LNCaP clone FGC (cell line): Measurements from ENCODE around the gene BBS7.

ENCODE experiments used
- DNase-seq: peaks from one replicate; pipeline ENCODE4 v3.0.0-alpha.2; 2011; ENCODE audit warnings: low read depth
- H3K4me3 ChIP-seq: 2 replicates; pipeline ENCODE4 v1.5.1; 2011; ENCODE audit warnings: mild to moderate bottlenecking, low read depth, low read length, control low read depth
- TF ChIP-seq, protein P1 (sequence below): IDR thresholded peaks from 2 replicates; pipeline ENCODE4 v1.5.1; 2012; ENCODE audit warnings: mild to moderate bottlenecking; ENCODE audit not compliant: control insufficient read depth, insufficient read depth; ENCODE audit errors: extremely low read depth

Gene BBS7

DNA sequence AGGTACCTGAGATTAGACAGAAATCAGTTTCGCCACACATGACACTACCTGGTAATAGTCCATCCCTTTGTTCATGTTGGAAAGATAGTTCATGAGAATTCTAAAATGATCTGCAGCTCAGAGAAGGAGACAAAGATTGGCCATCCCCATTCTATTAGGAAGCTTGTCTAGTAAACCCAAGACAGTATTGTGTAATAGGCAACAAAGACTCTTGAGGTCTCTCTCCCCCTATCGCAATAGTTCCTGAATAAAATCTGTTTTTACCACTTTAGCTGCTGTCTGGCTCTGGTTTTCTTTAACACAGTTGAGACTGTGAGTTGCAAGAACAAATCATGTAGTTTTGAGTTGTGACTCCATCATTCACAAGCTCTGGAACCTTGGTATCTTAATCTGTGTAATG, 14.8 kb upstream of the BBS7 start:
- no peak for DNase-seq
- H3K4me3 ChIP-seq: no peak overlapping the region
- TF ChIP-seq, protein P1, sequence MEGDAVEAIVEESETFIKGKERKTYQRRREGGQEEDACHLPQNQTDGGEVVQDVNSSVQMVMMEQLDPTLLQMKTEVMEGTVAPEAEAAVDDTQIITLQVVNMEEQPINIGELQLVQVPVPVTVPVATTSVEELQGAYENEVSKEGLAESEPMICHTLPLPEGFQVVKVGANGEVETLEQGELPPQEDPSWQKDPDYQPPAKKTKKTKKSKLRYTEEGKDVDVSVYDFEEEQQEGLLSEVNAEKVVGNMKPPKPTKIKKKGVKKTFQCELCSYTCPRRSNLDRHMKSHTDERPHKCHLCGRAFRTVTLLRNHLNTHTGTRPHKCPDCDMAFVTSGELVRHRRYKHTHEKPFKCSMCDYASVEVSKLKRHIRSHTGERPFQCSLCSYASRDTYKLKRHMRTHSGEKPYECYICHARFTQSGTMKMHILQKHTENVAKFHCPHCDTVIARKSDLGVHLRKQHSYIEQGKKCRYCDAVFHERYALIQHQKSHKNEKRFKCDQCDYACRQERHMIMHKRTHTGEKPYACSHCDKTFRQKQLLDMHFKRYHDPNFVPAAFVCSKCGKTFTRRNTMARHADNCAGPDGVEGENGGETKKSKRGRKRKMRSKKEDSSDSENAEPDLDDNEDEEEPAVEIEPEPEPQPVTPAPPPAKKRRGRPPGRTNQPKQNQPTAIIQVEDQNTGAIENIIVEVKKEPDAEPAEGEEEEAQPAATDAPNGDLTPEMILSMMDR: no peak

- TF ChIP-seq, protein P1: no peak
- DNase-seq: no peak
- H3K4me3 ChIP-seq: no peak overlapping the region
Measured at GRCh38 chr4:121881158-121881557, 10.9 kb upstream of the BBS7 start.

DNA sequence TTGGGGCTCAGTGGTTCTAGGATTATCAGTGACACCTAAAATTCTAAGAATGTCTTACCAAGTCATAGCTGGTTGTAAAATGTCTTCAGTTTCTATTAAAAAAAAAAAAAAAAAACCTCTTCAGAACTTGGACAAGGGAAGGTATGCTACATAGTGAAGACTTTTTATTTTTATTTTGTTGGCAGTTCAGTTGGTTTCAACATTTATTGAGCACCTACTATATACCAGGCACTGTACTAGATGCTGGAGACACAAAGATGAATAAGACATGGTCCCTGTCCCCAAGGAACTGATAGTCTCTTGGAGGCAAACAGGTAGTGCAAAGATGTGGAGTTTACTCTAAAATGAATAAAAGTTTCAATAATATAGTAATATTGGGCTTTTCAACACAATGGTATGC, 8.9 kb upstream of the BBS7 start:
- DNase-seq: no peak
- TF ChIP-seq, protein P1: no peak
- H3K4me3 ChIP-seq: no peak overlapping the region

DNA sequence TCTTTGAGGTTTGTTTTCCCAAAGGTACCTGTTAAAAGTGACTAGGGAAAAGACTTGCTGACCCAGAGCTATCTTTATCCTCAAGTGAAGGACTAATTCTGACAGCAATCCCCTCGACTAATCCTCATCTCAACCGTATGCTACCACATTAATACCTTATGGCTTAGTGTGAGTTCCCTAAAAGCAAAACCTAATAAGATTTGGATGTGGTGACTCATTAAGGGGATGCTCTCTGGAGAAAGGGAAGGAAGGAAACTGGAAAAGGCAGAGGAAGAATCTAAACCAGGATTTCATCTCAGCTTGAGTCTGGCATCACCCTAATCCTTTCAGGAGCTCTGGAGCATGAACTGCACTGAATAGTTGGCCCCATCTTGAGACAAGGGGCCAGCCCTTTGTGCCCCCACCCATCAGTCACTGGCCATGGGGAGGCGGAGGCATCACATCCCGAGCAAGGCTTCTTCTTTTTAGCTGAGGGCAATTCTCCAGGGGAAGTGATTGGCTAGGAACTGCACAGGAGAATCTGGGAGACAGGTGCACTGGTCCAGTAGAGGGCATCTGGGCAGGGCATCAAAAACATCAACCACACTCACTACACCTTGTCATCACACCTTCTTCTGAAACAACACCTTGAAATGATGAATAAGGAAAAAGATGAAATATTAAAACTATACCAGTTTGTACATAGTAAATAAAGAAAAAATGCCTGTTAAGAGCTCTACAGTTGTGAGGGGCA, 6.9 kb upstream of the BBS7 start:
- H3K4me3 ChIP-seq: no peak overlapping the region
- DNase-seq: no peak
- TF ChIP-seq, protein P1: no peak

- TF ChIP-seq, protein P1: no peak
- no peak for DNase-seq
- no peak overlapping the region for H3K4me3 ChIP-seq
Measured at GRCh38 chr4:121876070-121876469, 5.8 kb upstream of the BBS7 start.

DNA sequence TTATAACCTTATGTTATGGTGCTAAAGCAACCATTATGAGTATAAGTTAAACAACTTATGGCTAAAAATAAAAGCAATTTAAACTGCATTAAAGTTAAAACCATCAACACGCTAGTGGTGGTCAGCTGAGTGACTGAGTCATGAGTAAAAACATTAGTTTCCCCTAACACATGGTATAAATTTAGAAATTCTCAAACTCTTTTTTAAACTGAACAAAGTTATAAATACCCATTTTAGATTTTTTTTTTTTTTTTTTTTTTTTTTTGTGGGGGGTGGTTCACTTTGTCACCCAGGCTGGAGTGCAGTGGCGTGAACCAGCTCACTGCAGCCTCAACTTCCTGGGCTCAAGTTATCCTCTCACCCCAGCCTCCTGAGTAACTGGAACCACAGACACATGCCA, 5.4 kb upstream of the BBS7 start:
- DNase-seq: no peak
- H3K4me3 ChIP-seq: no peak overlapping the region
- TF ChIP-seq, protein P1: no peak

- TF ChIP-seq, protein P1: no peak
- no peak for DNase-seq
- H3K4me3 ChIP-seq: no peak overlapping the region
Measured at GRCh38 chr4:121873604-121874003, 3.3 kb upstream of the BBS7 start.
